ENCODE results near the gene QPRT. TPM values are rescaled to one million over a fixed set of nuclear protein-coding genes. Genes with fewer than 3 reads are reported as not detected.

Gene QPRT
- total and polyA plus RNA-seq, 2 of the 13 experiments (the other 11 are each of a cell fraction or from before 2014, with no cell fraction given) = 130 to 218 TPM

- no peak for TF ChIP-seq ATF7-NPFF (CRISPR knock-in tag; IDR thresholded peaks at IDR 0.05; ENCODE audit: low read depth)
- TF ChIP-seq, protein P1, sequence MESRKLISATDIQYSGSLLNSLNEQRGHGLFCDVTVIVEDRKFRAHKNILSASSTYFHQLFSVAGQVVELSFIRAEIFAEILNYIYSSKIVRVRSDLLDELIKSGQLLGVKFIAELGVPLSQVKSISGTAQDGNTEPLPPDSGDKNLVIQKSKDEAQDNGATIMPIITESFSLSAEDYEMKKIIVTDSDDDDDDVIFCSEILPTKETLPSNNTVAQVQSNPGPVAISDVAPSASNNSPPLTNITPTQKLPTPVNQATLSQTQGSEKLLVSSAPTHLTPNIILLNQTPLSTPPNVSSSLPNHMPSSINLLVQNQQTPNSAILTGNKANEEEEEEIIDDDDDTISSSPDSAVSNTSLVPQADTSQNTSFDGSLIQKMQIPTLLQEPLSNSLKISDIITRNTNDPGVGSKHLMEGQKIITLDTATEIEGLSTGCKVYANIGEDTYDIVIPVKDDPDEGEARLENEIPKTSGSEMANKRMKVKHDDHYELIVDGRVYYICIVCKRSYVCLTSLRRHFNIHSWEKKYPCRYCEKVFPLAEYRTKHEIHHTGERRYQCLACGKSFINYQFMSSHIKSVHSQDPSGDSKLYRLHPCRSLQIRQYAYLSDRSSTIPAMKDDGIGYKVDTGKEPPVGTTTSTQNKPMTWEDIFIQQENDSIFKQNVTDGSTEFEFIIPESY (CRISPR knock-in tag; IDR thresholded peaks at IDR 0.05) = peak; percentile 36; the same call in 1 of the 2 replicates
- TF ChIP-seq ZNF136 (CRISPR knock-in tag; IDR thresholded peaks at IDR 0.05; ENCODE audit: low read depth) = no peak
- peak; percentile 72; the same call in 1 of the 2 replicates for TF ChIP-seq NFKB2 (CRISPR knock-in tag; IDR thresholded peaks at IDR 0.05; ENCODE audit: borderline replicate concordance)
- TF ChIP-seq HNRNPL (IDR thresholded peaks at IDR 0.05; ENCODE audit: low read depth, low read length) = no peak
- peak; percentile 81 for TF ChIP-seq RFX1 (IDR thresholded peaks at IDR 0.05)
- TF ChIP-seq, protein P2, sequence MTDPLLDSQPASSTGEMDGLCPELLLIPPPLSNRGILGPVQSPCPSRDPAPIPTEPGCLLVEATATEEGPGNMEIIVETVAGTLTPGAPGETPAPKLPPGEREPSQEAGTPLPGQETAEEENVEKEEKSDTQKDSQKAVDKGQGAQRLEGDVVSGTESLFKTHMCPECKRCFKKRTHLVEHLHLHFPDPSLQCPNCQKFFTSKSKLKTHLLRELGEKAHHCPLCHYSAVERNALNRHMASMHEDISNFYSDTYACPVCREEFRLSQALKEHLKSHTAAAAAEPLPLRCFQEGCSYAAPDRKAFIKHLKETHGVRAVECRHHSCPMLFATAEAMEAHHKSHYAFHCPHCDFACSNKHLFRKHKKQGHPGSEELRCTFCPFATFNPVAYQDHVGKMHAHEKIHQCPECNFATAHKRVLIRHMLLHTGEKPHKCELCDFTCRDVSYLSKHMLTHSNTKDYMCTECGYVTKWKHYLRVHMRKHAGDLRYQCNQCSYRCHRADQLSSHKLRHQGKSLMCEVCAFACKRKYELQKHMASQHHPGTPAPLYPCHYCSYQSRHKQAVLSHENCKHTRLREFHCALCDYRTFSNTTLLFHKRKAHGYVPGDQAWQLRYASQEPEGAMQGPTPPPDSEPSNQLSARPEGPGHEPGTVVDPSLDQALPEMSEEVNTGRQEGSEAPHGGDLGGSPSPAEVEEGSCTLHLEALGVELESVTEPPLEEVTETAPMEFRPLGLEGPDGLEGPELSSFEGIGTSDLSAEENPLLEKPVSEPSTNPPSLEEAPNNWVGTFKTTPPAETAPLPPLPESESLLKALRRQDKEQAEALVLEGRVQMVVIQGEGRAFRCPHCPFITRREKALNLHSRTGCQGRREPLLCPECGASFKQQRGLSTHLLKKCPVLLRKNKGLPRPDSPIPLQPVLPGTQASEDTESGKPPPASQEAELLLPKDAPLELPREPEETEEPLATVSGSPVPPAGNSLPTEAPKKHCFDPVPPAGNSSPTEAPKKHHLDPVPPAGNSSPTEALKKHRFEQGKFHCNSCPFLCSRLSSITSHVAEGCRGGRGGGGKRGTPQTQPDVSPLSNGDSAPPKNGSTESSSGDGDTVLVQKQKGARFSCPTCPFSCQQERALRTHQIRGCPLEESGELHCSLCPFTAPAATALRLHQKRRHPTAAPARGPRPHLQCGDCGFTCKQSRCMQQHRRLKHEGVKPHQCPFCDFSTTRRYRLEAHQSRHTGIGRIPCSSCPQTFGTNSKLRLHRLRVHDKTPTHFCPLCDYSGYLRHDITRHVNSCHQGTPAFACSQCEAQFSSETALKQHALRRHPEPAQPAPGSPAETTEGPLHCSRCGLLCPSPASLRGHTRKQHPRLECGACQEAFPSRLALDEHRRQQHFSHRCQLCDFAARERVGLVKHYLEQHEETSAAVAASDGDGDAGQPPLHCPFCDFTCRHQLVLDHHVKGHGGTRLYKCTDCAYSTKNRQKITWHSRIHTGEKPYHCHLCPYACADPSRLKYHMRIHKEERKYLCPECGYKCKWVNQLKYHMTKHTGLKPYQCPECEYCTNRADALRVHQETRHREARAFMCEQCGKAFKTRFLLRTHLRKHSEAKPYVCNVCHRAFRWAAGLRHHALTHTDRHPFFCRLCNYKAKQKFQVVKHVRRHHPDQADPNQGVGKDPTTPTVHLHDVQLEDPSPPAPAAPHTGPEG (CRISPR knock-in tag; IDR thresholded peaks at IDR 0.05) = no peak
- TF ChIP-seq GABPB1 (CRISPR knock-in tag; IDR thresholded peaks at IDR 0.05) = peak; percentile 22; the same call in 1 of the 2 replicates
- TF ChIP-seq RFX3 (CRISPR knock-in tag; IDR thresholded peaks at IDR 0.05) = peak; percentile 64
Measured at GRCh38 chr16:29664091-29664921, 14.7 kb upstream of the QPRT start (continued).
